Limb (tissue), 2 donors: Measurements from ENCODE around the gene IER3IP1.
A peak's percentile ranks its signal among the peaks of the same experiment; 100 is the strongest.
"Not testable (repeated sequence)": the region's sequence is repeated elsewhere in the genome, so short reads cannot be mapped to it uniquely, and the experiment has no call there.

ENCODE experiments used
- DNase-seq, 2 donors: peaks; one replicate each; pipeline ENCODE4 v3.0.0-alpha.2; 2016; ENCODE audit errors: extremely low spot score in 2 of 2

IER3IP1 gene

DNA sequence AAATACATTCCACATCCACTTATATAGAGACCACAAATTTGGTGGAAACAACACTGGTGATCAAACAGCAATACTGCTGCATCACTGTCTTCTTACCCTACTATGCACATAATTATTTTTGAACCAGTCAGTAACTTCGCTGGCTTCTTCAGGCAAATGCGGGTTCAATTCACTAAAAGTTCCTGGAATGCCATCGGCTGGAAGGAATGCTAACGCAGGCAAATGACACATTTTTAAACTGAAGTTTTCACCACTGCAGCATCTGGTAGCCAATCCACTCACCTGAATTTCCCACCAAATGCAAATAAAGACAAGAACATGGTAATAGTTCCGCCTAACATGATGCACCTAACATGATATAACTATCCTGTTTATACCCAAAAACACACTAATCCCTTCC lies 15.9 kb downstream of the IER3IP1 start:
- DNase-seq: no peak

DNA sequence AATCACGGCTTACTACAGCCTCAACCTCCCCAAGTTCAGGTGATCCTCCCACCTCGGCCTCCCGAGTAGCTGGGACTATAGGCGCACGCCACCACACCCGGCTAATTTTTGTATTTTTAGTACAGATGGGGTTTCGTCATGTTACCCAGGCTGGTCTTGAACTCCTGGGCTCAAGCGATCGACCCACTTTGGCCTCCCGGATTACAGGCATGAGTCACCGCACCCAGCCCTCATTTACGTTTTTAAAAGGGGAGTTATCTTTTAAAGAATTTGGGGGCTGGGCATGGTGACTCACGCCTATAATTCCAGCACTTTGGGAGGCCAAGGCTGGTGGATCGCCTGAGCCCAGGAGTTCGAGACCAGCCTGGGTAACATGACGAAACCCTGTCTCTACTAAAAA lies 17.8 kb downstream of the IER3IP1 start:
- DNase-seq: not testable (repeated sequence)

DNA sequence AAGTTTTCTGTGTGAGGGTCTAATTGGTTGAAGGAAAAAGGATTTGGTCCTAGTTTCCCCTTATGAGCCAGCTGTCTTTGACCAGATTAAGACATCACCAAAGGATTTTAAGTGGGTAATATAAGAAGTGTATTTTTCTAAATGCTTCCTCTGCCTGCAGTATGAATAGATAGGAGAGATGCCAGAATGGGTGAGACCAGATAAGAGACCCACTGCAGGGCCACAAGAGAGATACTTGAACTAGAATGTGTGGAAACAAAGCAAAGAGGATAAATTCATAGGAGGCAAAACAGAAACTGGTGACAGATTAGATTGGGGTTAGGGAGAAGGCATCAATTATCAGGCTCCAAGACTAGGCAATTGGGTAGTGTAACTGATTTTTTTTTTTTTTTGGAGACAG lies 24.7 kb downstream of the IER3IP1 start:
- DNase-seq: no peak

DNA sequence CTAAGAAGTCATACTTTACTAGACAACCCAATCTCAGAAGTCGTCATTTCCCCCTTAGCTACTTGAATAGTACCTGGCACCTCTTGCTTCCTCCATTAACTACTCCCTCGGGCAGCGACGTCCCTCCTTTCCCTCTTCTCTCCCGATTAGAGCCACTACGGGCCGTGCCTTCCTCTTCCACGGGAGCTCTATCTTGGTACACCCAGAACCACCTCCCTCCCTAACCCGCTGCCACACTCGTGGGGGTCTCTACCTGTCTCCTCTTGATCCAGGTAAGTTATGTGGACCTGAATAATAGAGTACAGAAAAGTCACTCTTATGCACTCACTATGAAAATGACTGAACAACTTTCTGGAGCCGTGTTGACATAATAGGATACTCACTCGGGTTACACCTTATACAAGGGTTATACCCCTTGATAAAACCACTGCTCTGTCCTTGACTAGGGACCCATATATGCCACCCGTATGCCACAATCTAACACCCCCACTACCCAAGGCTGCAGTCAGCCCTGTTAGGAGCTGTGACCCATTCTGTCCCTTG lies 25.3 kb downstream of the IER3IP1 start:
- DNase-seq: peak in 1 of 2 donors; percentile 27

DNA sequence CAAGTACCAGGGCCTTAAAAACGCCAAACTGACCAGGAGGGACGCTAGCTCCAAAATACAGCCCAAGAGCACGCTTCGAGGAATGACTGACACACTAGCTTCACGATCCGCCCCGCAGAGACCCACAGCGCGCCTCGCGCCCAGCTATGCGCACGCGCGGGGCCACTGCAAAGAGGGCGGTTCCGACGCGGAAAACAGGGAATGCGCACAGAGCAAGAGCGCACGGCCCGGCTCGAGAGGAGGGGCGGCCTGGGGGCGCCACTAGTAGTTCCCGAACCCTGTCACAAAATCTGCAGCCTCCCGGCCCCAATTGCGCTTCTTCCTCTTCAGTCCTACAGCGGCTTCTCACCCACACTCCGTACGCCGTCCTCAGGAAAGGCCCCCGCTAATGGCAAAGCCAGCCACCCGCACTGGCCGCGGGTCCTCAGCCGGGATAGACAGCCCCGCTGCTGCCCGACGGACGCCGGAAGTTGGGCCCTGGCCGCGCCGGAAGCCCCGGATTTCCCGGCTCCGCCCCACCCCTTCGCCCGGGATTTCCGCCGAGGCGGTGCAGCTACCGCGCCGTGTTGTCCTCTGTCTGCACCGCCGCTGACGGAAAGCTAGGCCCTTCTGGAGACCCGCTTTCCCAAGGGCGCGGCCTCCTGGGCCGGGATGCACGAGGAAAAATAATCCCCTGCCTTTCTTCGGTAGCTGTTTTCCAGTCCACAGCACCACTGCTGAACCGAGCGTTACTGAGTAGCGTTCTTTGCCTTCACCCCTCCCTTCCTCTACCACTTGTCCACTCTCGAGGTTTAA lies 25.9 kb downstream of the IER3IP1 start, which contains the start of gene HDHD2:
HDHD2 (minus strand) TSS at position 472 of the 795 bp plus-strand sequence. CDS start 14,061 bp downstream, outside the sequence.
- DNase-seq: peak; percentile 91 to 92

DNA sequence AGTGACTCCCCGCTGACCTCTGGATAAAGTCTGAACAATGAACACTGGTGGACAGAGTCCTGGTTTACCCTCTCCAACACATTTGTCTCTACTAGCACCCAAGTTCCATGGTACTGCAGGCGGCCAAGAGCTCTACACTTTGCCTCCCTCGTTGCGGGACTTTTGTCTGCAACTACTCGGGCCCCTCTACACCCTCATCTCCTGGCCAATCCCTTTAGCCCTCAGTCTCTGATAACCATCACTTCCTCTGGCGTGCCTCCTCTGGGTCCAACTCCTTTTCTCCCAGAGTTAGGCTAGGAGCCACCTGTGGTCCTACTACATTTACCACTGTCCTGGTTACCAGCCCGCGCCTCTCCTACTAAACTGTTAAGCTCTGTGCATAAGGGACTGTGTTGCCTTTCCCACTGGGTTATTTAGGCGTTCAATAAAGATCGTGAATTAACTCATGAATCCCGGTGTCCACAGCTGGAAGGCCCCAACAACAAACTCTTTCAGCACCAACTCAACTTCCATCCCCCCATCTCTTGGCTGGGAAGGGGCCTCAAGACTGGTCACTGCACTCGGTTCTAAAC lies 26.6 kb downstream of the IER3IP1 start:
- peak in 1 of 2 donors; percentile 2 for DNase-seq

DNA sequence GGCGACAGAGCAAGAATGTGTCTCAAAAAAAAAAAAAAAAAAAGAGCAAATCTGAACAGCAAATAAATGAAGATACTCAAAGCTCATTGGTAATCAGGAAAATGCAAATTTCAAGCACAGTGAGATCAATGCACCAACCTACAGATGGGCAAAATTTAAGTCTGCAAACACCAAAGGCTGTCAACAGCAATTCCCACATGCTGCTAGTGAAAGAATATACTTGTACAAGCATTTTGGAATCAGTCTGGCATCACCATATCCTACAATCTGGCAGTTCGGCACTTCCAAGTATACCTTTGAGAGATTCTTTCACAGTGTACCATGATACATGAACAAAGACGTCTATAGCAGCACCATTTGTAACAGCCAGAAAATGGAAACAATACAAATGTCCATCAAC lies 30.0 kb downstream of the IER3IP1 start:
- DNase-seq: no peak

DNA sequence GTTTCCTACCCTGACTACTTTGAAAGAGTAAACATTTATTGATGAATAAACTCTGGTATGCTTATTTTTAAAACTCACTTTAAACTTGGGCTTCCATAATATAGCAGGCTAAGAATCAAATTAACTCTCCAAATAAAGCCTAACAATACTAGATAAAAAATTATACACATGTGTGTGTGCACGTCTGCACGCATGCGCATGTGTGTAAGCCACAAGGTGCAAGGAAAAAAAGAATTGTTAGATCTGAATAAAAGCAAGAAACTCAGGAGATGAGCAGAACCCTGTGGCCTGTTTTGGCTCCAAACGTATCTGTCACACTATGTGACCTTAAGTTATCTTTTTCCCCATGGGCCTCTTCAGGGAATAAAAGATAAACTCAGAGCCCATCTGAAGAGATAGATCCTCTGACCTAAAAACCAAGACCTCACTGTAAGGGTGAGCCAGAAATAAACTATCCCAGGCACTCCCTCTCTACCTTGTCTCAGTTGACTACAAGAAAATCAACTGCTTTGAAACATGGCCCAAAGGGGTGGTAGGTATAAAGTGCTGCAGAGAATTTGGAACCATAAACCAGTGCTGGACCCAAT lies 32.2 kb downstream of the IER3IP1 start:
- no peak for DNase-seq

DNA sequence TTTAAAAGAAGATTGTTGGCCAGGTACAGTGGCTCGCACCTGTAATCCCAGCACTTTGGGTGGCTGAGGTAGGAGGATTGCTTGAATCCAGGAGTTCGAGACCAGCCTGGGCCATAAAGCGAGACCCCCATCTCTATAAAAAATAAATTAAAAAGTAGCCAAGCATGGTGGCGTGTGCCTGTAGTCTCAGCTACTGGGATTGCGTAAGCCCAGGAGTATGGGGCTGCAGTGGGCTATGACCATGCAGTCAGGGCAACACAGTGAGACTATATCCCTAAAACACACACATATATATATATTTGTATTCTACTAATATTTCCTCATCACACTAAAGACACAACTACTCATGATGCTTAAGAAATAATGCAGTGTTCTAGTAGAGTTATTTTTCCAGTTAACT lies 33.0 kb downstream of the IER3IP1 start:
- DNase-seq: no peak

DNA sequence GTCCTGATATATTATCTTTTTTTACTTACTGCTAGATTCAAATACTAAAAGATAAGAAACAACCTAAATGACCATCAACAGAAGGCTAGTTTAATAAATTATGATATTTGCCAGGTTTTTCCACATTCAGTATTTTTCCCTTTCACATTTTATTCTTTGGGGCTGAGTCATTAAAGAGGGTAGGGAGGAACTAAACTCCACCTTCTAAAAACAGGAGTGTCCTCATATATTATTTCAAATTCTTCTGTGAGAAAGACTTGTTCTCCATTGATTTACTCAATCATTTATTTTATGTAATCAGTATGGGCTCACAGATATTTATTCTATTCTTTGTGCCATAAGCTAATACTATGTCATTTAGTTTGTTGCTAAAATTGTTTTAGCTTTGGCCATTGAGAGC lies 34.9 kb downstream of the IER3IP1 start:
- no peak for DNase-seq

DNA sequence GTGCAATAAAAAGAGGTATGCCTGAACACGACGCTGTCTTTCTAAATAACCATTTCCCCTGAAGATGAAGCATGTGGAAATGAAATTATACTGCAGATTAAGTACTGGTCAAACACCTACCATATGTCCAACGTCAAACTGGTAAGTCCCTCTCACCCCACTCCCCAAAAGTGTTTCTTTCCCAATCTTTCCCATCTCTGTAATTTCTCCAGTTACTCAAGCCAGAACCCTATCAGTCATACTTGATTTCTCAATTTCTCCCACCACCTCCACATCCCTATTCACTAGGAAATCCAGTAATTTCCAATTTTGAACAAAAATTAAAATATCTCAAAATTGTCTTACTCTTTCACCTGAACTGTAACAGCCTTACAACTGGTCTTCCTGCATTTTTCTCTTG lies 55.0 kb downstream of the IER3IP1 start:
- no peak for DNase-seq

DNA sequence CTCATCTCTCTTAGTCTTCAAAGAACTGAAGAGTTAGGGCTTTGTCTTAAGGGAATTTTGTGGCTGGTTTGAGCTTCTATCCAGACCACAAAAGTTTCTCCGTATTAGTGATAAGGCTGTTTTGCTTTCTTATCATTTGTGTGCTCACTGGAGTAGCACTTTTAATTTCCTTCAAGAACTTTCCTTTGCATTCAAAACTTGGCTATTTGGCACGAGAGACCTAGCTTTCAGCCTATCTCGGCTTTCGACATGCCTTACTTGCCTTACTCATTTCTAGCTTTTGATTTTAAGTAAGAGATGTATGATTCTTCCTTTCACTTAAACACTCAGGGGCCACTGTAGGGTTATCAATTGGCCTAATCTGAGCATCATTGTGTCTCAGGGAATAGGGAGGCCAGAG lies 55.7 kb downstream of the IER3IP1 start:
- no peak for DNase-seq

DNA sequence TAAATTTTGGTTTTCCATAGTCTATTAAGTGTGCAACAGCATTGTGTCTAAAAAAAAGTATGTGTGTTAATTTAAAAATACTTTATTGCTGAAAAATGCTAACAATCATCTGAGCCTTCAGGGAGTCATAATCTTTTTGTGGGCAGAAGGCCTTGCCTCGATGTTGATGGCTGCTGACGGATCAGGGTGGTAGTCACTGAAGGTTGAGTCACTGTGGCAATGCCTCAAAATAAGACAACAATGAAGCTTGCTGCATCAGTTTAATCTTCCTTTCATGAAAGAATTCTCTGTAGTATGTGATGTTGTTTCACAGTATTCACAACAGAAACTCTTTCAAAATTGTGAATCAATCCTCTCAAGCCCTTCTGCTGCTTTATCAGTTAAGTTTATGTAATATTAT lies 57.2 kb downstream of the IER3IP1 start:
- no peak for DNase-seq

DNA sequence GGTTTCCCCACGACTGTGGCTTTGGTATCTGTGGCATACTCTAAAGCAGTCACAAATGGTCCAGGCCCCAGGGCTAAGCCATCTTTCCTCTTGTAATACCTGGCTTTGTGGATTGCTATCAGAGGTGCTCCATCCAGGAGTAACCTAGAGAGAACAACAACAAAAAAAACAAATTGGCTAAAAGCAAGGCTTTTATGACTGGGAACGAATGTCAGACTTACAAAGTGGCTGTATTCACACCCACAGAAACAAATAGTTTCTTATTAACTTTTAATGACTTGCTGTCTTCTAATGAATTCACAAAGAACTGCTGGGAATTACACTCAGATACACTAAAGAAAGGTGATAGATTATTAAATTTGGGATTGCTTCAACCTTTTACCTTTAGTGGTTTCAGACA lies 61.0 kb downstream of the IER3IP1 start:
- no peak for DNase-seq

DNA sequence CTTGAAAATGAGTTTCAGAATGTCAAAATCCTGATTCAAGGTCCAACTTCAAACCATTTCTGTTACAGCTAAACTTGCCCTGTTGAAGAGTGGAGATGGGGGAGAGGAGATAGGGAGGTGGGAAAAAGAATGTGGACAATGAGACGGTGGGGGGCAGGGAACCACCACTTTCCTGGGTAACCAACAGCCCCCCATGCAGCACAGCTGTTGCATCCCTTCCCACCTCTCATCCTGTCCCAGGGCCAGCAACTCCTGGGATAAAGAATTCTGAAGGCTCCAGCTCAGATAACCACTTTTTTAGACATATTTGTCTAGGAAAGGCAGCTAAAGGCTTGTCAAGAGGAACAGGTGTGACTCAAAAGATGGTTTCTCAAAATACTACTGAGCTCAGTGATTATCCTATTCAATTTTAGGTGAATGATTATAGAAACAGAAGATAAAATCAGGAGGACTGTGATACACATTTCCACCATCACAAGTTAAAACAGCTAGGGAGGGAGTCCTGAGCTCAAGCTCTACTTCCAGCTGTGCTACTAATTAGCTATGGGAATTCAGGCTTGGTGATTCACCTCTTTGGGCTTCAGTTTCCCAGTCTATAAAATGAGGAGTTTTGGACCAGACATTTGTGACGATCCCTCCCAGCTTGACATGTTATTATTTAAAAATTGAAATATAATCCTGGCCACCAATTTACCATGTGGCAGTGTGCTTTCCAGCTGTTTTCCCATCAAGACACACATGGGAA lies 62.2 kb downstream of the IER3IP1 start:
- no peak for DNase-seq

DNA sequence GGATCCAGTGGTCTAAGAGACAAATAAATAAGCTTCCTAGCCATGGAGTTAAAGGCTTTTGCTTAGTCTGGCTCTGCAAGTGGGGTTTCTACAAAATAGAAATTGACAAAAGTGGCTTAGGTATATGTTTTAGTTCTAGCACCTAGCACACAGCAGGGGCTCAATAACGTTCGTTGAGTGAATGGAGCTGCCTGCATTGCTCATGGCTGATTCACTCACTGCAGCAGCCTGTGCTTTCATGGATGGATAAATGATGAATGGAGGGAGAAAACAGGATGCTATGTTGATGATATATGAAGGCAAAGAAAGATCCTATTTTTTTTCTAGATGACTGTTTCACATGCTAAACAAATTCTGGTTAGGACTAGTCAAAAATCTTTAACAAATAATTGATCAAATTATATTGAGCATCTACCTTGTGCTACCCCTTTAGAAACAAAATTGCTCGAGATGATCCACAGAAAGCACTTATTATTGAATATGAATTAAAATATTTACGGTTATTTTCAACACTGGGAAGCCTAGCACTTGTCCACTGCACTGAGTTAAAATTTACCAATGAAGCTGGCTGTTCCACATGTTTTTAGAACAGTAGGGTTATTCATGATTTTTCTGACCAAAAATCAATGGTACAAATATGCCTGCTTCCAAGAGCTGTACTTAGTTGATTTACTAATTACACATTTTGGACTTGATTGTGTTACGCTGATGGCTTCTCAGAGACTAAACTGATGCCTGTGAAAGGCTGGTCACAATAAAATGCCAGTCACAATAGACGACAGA lies 65.5 kb downstream of the IER3IP1 start:
- no peak for DNase-seq

DNA sequence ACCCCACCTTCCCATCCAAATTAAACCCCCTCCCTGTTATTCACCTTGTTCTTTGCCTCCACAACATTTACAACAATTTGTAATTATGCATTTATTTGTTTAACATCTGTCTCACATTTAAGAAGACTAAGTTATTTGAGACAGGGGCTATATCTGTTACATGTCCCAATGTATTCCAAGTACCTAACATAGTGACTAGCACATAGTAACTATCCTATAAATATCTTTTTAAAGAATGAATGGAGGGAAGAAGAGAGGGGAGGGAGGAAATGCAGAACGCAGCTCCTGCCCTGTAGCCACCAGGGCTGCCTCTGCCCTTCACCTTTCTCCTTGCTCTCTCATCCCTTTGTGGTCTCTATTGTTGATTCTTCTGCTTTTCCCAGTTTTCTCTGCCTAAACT lies 66.4 kb downstream of the IER3IP1 start:
- DNase-seq: no peak

DNA sequence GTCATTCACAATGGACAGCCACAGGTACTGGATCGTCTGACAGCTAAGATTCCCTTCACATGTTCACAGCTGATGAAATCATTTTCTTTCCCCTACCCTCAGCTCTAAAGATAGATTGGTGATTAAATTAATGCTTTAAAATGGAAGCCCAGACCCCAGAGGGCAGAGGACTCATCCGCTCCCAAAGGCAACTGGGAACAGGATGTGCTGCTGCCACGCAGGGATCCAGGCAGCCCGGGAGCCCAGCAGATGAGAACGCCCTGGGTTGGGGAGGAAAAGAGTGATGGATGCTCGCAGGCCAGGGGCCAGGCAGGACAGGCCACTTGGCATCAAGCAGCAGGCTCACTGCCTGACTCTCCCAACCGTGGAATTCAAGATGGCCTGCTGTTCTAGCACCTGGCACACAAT lies 67.2 kb downstream of the IER3IP1 start:
- no peak for DNase-seq

DNA sequence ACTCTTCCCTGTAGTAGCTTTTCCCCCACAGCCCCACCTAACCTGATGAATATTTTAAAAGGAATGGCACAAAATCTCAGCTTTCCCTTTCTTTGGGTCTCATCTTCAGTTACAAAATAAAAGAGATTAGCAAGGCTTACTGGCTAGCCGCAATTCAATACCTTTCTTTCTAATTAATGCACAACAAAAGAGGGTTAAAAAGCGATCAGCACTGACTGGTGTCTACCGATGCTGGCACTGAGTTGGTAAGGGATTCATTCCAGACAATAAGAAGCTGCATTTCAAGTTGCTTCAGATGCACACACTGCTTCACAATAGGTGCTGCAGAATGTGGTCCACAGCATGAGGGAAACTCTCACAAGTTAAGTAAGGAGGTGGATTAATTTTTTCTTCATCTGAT lies 67.8 kb downstream of the IER3IP1 start:
- no peak for DNase-seq
